C4-2B (cell line): ENCODE results near the gene FAM184B.

Experiments
- CTCF ChIP-seq: fragments of 450-650 bp; conservative IDR thresholded peaks from 2 replicates; pipeline ENCODE4 v1.5.1; 2017; ENCODE audit warnings: mild to moderate bottlenecking
- ZFX ChIP-seq: fragments of 450-650 bp; IDR thresholded peaks from 2 replicates; pipeline ENCODE4 v1.6.1; 2017

GRCh38 chr4:17690135-17690534 is 91.3 kb downstream of the FAM184B start:
- TF ChIP-seq CTCF (no peak), ZFX (no peak)
